ENCODE measurements around the gene C1GALT1C1. TPM values are rescaled to one million over a fixed set of nuclear protein-coding genes. Genes with fewer than 3 reads are reported as not detected.

Gene C1GALT1C1
- 29.1 to 39.4 TPM (median 33.4 TPM) in 5 replicates for total RNA-seq (2022; extraction: Qiagen RNA extraction)

DNA sequence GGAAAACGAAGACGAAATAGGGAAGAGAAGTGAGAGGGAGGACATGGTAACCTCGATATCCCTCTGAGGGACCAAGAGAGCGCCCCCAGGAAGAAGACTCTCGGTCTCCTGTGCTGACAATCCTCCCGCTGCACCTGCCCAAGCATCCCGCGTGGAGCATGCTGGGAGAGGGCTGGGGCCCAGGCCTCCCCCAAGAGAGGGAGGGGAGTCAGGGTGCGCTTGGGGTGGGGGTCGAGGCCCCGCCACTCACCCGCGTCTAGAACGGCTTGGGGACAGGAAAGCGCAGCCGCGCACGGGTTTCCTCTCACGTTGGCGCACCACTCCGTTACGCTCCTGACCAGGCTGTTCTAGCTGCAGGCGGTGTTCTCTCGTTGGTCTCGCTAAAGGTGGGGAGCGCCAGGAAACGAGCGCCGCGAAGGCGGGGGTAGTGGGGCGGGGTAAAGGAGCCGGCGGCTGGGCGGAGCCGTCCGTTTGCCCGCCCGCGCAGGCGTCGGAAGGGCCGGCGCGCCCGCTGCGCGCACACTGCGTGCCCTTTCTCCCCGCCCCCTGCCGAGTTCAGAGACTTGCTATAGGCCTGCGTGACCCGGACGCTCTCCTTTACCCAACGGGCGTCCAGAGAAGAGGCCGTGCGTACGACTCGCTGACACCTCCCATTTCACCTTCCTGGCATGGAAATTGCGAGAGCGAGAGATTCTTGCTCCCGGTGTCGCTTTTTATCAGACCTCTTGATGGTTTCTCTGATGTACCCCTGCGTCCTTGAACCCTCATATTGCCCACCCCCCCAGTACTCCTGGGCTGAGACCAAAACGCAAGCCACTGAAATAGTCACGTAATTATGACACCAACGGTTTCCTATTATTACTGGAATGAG, at the start of gene C1GALT1C1:
Gene C1GALT1C1 (minus strand): TSS at position 388 of the 871 bp plus-strand sequence. CDS start 2,888 bp downstream, outside the sequence.

DNA sequence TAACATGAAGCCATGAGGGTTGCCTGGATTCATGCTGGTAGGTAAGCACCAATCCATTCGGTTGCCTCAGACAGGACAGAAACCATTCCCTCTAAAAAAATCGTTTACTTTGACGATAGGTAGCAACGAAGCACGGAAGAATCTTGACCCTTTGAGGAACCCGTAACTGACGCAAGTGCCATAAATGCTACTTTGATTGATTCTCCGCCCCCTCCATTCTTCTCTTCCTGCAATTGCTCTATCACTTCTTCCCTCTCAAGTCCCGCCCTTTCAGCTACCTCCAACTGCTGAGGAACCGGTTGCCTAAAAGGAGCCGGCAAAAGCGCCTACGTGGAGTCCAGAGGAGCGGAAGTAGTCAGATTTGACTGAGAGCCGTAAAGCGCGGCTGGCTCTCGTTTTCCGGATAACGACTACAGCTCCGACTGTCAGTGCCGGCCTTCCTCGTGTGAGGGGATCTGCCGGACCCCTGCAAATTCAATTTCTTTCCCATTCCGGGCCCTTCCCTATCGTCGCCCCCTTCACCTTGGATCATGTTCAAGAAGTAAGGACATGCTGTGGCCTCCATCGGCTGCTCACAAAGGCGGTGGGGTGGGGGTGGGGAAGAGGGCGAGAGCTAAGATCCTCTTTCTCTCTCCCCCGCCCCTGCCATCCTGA, 26.0 kb downstream of the C1GALT1C1 start, which contains the start of gene MCTS1:
Gene MCTS1 (plus strand): TSS at position 395 of the 654 bp plus-strand sequence. CDS start 136 bp downstream, at position 531.

Other genes with a start within 250 kb of the C1GALT1C1 start
- 82.5 to 102 TPM (median 99.8 TPM) in 5 replicates for gene LAMP2, start 160.8 kb downstream of the C1GALT1C1 start, total RNA-seq (2022; extraction: Qiagen RNA extraction)
- gene CUL4B, start 69.1 kb downstream of the C1GALT1C1 start, total RNA-seq (2022; extraction: Qiagen RNA extraction), result 35.6 to 65.2 TPM (median 46.8 TPM) in 5 replicates
- 90.9 to 98.0 TPM (median 96.2 TPM) in 5 replicates for gene MCTS1, start 26.0 kb downstream of the C1GALT1C1 start, total RNA-seq (2022; extraction: Qiagen RNA extraction)
- gene CT47B1, start 245.8 kb upstream of the C1GALT1C1 start, total RNA-seq (2022; extraction: Qiagen RNA extraction), result not detected in 5 replicates